Activated CD4-positive, alpha-beta T cell treated with anti-CD3 and anti-CD28 coated beads for 36 hours (primary cell): Measurements from ENCODE around the gene ACER1. TPM values are rescaled to one million over a fixed set of nuclear protein-coding genes. Genes with fewer than 3 reads are reported as not detected.
"Not testable (repeated sequence)": the region's sequence is repeated elsewhere in the genome, so short reads cannot be mapped to it uniquely, and the experiment has no call there.

Experiments used
- ATAC-seq: fragments of 200-7000 bp; cut with Tn5 transposase; one replicate; pipeline ENCODE4 v1.10.0; 2021; ENCODE audit warnings: mild to moderate bottlenecking, moderate library complexity
- CTCF ChIA-PET: fragments of 350-600 bp; sonication (Branson Sonifier 250); formaldehyde crosslinking; loops from one replicate; lab custom pipeline; 2021; ENCODE audit warnings: antibody characterized with exemption; lab: Charles Lee
- POLR2A ChIA-PET: fragments of 350-600 bp; sonication (Branson Sonifier 250); formaldehyde crosslinking; loops from one replicate; lab custom pipeline; 2021; ENCODE audit warnings: antibody characterized with exemption, inconsistent platforms; lab: Charles Lee
- DNase-seq: peaks from one replicate; pipeline ENCODE4 v3.0.0-alpha.2; 2020
- H3K27ac Mint-ChIP-seq: one replicate; pipeline ENCODE4 v1.8.0; 2021; ENCODE audit warnings: mixed read lengths
- H3K27me3 Mint-ChIP-seq: one replicate; pipeline ENCODE4 v1.8.0; 2021; ENCODE audit warnings: mixed read lengths
- H3K36me3 Mint-ChIP-seq: one replicate; pipeline ENCODE4 v1.8.0; 2021; ENCODE audit warnings: low read depth, mixed read lengths
- H3K4me1 Mint-ChIP-seq: one replicate; pipeline ENCODE4 v1.8.0; 2021; ENCODE audit warnings: mixed read lengths
- H3K4me3 Mint-ChIP-seq: one replicate; pipeline ENCODE4 v1.8.0; 2021; ENCODE audit warnings: mild to moderate bottlenecking, moderate library complexity, mixed read lengths
- H3K9me3 Mint-ChIP-seq: one replicate; pipeline ENCODE4 v1.8.0; 2021; ENCODE audit warnings: low read depth, mixed read lengths
- intact Hi-C, 2 experiments: fragments of 100-400 bp; cut with DNase I in 1 of 2; cut with micrococcal nuclease in 1 of 2; formaldehyde crosslinking; loops; one replicate each; pipeline versions ENCODE4 v1.14.2 to v1.15.1; 2022 to 2024; cut with DNase I, micrococcal nuclease
- total RNA-seq, 2 experiments: library from RNA; stranded (reverse); gene quantifications; one replicate each; pipeline ENCODE4 v1.2.3, GENCODE V29; 2021

ACER1 gene
- total RNA-seq, 2 experiments from 2014 or later: not detected

DNA sequence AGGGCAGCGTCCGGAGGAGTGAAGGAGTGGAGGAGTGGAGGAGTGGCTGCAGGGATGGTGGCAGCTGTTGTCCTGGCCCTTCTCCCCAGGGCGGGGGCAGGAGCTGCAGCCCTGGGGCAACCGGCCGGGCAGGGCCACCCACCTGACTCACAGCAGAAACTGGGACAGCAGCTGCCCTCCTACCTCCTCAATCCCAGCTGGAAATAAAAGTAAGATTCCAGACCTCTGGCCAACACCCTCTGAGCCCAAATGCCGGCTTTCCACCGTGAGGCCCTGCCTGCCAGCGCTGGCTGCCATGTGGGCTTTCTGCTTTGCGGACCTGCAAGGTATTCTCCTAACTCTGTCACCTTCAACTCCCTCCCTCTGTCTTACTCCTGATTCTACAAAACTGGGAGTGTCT is 24.6 kb upstream of the ACER1 start:
- Mint-ChIP-seq H3K4me1 (peaks cover 8% of the 10 kb centered on the region), H3K4me3 (no peak overlapping the region), H3K36me3 (peaks cover 7% of the 10 kb centered on the region), H3K27ac (no peak overlapping the region), H3K9me3 (no peaks in the 10 kb centered on the region), H3K27me3 (no peaks in the 10 kb centered on the region)
- POLR2A ChIA-PET: no interaction called here
- ATAC-seq: no peak
- intact Hi-C loops: no loop called here
- CTCF ChIA-PET: no interaction called here
- DNase-seq: no peak

DNA sequence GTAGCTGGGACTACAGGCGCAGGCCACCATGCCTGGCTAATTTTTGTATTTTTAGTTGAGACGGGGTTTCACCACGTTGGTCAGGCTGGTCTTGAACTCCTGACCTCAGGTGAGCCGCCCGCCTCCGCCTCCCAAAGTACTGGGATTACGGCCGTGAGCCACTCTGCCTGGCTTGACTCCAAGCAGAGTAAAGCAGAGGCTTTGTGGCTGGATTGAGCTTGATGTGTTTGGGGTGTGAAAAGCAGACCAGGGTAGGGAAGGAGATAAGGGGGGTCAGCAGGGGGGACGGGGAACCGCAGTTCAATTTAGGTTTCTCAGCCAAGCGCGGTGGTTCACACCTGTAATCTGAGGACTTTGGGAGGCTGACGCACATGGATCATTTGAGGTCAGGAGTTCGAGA is 23.8 kb upstream of the ACER1 start:
- H3K9me3 Mint-ChIP-seq: no peaks in the 10 kb centered on the region

DNA sequence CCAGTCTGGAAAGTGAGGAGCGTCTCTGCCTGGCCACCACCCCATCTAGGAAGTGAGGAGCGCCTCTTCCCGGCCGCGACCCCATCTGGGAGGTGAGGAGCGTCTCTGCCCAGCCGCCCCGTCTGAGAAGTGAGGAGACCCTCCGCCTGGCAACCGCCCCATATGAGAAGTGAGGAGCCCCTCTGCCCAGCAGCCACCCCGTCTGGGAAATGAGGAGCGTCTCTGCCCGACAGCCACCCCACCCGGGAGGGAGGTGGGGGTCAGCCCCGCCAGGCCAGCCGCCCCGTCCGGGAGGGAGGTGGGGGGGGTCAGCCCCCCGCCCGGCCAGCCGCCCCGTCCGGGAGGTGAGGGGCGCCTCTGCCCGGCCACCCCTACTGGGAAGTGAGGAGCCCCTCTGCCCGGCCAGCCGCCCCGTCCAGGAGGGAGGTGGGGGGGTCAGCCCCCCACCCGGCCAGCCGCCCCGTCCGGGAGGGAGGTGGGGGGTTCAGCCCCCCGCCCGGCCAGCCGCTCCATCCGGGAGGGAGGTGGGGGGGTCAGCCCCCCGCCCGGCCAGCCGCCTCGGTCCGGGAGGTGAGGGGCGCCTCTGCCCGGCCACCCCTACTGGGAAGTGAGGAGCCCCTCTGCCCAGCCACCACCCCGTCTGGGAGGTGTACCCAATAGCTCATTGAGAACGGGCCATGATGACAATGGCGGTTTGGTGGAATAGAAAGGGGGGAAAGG is 22.1 kb upstream of the ACER1 start:
- H3K27me3 Mint-ChIP-seq, H3K27ac Mint-ChIP-seq, intact Hi-C loops, POLR2A ChIA-PET, ATAC-seq, H3K36me3 Mint-ChIP-seq, DNase-seq, H3K4me1 Mint-ChIP-seq, CTCF ChIA-PET, H3K4me3 Mint-ChIP-seq, H3K9me3 Mint-ChIP-seq: not testable (repeated sequence)

More for the DNA sequence above, 23.8 kb upstream of the ACER1 start:
- POLR2A ChIA-PET: no interaction called here
- Mint-ChIP-seq H3K4me1 (peaks cover 4% of the 10 kb centered on the region), H3K27me3 (no peaks in the 10 kb centered on the region), H3K4me3 (no peak overlapping the region), H3K27ac (no peak overlapping the region), H3K36me3 (peaks cover 6% of the 10 kb centered on the region)
- no peak for ATAC-seq
- CTCF ChIA-PET: interaction anchor here (0.6 to 1.3 kb wide), 3 partner anchors 15 to 553 kb away, joined by 3 to 5 read pairs (median 3); partner anchors contain the start of gene ALKBH7
- no peak for DNase-seq
- intact Hi-C loops: no loop called here

GRCh38 chr19:6354098-6354674 is 20.8 kb upstream of the ACER1 start:
- CTCF ChIA-PET: no interaction called here
- POLR2A ChIA-PET: no interaction called here
- ATAC-seq (no peak), DNase-seq (no peak)
- no peak overlapping the region for H3K27ac Mint-ChIP-seq
- no peaks in the 10 kb centered on the region for H3K27me3 Mint-ChIP-seq
- no peaks in the 10 kb centered on the region for H3K9me3 Mint-ChIP-seq
- no peak overlapping the region for H3K4me3 Mint-ChIP-seq
- intact Hi-C loops: no loop called here
- no peaks in the 10 kb centered on the region for H3K4me1 Mint-ChIP-seq
- peaks cover 9% of the 10 kb centered on the region for H3K36me3 Mint-ChIP-seq

DNA sequence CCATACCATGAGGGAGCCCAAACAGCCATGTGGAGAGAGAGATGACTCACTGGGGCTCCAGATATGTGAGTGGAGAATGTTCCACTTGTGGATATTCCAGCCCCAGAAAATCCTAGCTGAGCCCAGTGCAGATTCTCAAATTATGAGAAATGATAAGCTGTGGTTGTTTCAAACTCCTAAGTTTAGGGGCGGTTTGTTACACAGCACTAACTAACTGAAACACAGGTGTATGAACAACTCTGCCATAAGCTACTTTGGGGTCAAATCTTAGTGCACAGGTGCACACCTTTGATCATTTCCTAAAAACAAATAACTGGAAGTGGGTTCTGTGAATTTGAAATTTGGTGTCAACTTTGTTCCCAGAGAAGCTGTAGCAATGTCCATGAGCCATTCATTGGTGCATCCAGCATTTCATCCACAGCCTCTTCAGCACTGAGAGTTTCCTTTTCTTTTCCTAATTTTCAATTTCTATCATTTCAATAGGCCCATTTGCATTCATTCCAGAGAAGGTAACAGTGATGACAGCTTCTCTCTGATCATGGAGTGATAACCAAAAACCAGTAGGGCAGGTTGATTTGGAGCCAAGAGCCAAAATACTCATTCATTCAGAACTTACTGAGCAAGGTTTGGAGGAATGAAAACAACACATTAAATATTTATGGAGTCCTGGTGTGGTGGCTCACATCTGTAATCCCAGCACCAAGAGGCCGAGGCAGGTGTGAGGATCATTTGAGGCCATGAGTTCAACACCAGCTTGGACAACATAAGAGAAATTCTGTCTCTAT is 19.2 kb upstream of the ACER1 start:
- no peaks in the 10 kb centered on the region for H3K9me3 Mint-ChIP-seq
- intact Hi-C loops: no loop called here
- DNase-seq (no peak), ATAC-seq (no peak)
- no peaks in the 10 kb centered on the region for H3K27me3 Mint-ChIP-seq
- H3K36me3 Mint-ChIP-seq: peaks cover 9% of the 10 kb centered on the region
- no peak overlapping the region for H3K4me3 Mint-ChIP-seq
- CTCF ChIA-PET: interaction anchor here (0.7 kb wide), 1 partner anchor 9 kb away, joined by 3 read pairs; the partner anchor contains the start of gene CLPP
- no peak overlapping the region for H3K27ac Mint-ChIP-seq
- H3K4me1 Mint-ChIP-seq: no peaks in the 10 kb centered on the region
- POLR2A ChIA-PET: no interaction called here

DNA sequence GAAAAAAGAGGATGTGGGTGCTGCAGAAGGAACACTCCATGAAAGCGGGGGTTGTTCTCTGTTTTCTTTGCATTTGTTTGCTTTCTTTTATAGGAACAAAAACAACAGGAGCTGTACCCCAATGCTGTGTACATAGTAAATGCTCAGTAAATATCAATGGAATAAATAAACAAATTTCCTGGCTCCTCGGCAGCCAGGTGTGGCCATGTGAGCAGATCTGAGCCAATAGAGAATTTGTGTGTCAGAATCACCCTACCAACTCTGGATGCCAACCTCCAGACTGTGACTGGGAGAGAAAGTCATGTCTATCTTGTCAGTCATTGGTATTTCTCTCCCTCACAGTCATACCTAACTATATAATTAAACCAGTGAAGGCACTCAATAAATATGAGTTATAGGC is 17.3 kb upstream of the ACER1 start:
- ATAC-seq: no peak
- Mint-ChIP-seq H3K36me3 (peaks cover 11% of the 10 kb centered on the region), H3K9me3 (no peaks in the 10 kb centered on the region), H3K4me1 (no peaks in the 10 kb centered on the region), H3K4me3 (no peak overlapping the region), H3K27ac (no peak overlapping the region), H3K27me3 (no peaks in the 10 kb centered on the region)
- intact Hi-C loops: no loop called here
- ChIA-PET CTCF (no interaction called here), POLR2A (no interaction called here)
- DNase-seq: no peak

- H3K9me3 Mint-ChIP-seq, CTCF ChIA-PET, ATAC-seq, DNase-seq, H3K4me1 Mint-ChIP-seq, H3K27ac Mint-ChIP-seq, intact Hi-C loops, H3K27me3 Mint-ChIP-seq, POLR2A ChIA-PET, H3K4me3 Mint-ChIP-seq: not testable (repeated sequence)
- H3K36me3 Mint-ChIP-seq: peaks cover 11% of the 10 kb centered on the region
Observed at GRCh38 chr19:6349271-6349670, 15.9 kb upstream of the ACER1 start.

GRCh38 chr19:6343462-6343861 is 10.1 kb upstream of the ACER1 start:
- Mint-ChIP-seq H3K4me3 (no peak overlapping the region), H3K27ac (peak overlapping the region; percentile 37)

DNA sequence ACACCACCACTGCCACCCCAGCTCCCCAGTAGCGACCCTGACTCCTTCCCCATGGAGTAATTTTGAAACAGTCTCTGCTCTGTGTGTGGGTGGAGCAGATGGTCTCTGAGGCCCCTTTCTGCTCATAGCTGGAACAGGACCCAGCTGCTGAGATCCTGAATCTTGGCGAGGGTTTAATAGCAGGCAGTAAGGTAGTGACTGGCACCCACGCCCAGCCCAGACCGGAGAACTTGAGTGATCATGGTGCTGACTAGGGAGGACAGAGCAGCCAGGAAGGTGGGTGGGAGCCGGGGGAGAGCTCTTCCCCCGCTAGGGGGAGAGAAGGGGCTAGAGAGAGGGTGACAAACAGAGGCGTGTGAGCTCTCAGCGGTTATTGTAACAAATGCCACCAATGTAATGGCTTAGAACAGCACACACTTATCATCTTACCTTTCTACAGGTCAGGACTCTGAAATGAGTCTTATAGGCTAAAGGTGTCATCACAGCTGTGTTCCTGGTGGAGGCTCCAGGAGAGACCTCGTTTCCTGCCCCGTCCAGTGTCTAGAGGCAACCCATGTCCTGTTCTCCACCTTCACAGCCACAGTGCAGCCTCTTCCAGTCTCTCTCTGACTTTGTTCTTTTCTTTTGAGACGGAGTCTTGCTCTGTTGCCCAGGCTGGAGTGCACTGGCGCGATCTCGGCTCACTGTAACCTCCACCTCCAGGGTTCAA is 7.2 kb upstream of the ACER1 start:
- H3K27me3 Mint-ChIP-seq: no peaks in the 10 kb centered on the region
- ChIA-PET CTCF (interaction anchor here (0.6 to 1.0 kb wide), 3 partner anchors 11 to 203 kb away, joined by 3 to 4 read pairs (median 3); no protein-coding TSS in a partner anchor), POLR2A (no interaction called here)
- H3K9me3 Mint-ChIP-seq: peaks cover 4% of the 10 kb centered on the region
- H3K4me3 Mint-ChIP-seq: no peak overlapping the region
- ATAC-seq (peak; percentile 61), DNase-seq (peak; percentile 34)
- H3K27ac Mint-ChIP-seq: no peak overlapping the region
- intact Hi-C loops: no loop called here
- peaks cover 8% of the 10 kb centered on the region for H3K36me3 Mint-ChIP-seq
- H3K4me1 Mint-ChIP-seq: peaks cover 9% of the 10 kb centered on the region

More at GRCh38 chr19:6343462-6343861, 10.1 kb upstream of the ACER1 start:
- peaks cover 9% of the 10 kb centered on the region for H3K4me1 Mint-ChIP-seq
- intact Hi-C loops: no loop called here
- peaks cover 12% of the 10 kb centered on the region for H3K36me3 Mint-ChIP-seq
- POLR2A ChIA-PET: no interaction called here
- ATAC-seq: no peak
- DNase-seq: no peak
- CTCF ChIA-PET: interaction anchor here (0.7 kb wide), 1 partner anchor 655 kb away, joined by 3 read pairs; no protein-coding TSS in a partner anchor
- no peaks in the 10 kb centered on the region for H3K27me3 Mint-ChIP-seq
- H3K9me3 Mint-ChIP-seq: peaks cover 4% of the 10 kb centered on the region

DNA sequence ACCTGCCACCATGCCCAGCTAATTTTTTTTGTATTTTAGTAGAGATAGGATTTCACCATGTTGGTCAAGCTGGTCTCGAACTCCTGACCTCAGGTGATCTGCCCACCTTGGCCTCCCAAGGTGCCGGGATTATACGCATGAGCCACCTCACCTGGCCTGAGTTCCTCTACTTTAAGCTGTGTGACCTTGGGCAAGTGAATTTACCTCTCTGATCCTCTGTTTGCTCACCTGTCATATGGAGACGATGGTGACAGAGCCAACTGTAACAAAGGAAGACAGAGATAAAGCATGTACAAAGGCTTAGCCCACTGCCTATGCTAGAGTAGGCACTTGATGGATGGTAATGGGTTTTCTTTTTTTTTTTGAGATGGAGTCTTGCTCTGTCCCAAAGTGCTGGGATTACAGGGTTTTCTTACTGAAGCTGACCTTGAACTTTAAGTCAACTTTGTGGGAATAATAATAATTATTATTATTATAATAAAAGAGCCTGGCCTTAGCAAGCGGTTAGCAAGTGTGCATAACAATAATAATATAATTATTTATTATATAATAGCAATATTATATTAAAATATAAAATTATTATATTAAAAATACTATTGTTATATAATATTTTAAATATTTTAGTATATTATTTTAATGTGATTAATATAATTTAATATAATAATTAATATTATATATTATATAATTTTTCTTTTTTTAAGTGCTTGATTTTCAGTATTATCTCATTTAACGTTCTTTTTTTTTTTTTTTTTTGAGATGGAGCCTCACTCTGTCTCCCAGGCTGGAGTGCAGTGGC is 1.3 kb upstream of the ACER1 start:
- no peak overlapping the region for H3K4me3 Mint-ChIP-seq
- ChIA-PET POLR2A (no interaction called here), CTCF (no interaction called here)
- H3K4me1 Mint-ChIP-seq: no peaks in the 10 kb centered on the region
- H3K9me3 Mint-ChIP-seq: peaks cover 4% of the 10 kb centered on the region
- H3K27ac Mint-ChIP-seq: no peak overlapping the region
- no peaks in the 10 kb centered on the region for H3K27me3 Mint-ChIP-seq
- DNase-seq (no peak), ATAC-seq (no peak)
- H3K36me3 Mint-ChIP-seq: no peaks in the 10 kb centered on the region
- intact Hi-C loops: no loop called here
